Adrenal gland (tissue), 12 donors: ENCODE data around the gene QTRT2. TPM values are rescaled to one million over a fixed set of nuclear protein-coding genes. Genes with fewer than 3 reads are reported as not detected.

Experiments
- DNase-seq, 7 donors: peaks; one replicate each; pipeline ENCODE4 v3.0.0-alpha.2; 2019 to 2020
- H3K27ac ChIP-seq, 5 donors: fragments of 200-600 bp; sonication (generic) in 4 of 5; 1 replicate in 3 of 5; 2 replicates in 2 of 5; pipeline versions ENCODE4 v1.5.1 to v1.8.0; 2016 to 2020; ENCODE audit warnings: mild to moderate bottlenecking in 1 of 5
- H3K27me3 ChIP-seq: fragments of 200-600 bp; 2 replicates; pipeline ENCODE4 v1.8.0; 2021
- H3K36me3 ChIP-seq, 2 donors: fragments of 200-600 bp; replicated peaks in 1 of 2; 1 replicate in 1 of 2; 2 replicates in 1 of 2; pipeline versions ENCODE4 v1.5.1 to v1.8.0; 2018 to 2022
- H3K4me1 ChIP-seq, 2 donors: fragments of 200-600 bp; replicated peaks in 1 of 2; 1 replicate in 1 of 2; 2 replicates in 1 of 2; pipeline versions ENCODE4 v1.5.1 to v1.8.0; 2018 to 2021
- H3K4me3 ChIP-seq, 4 donors: fragments of 200-600 bp; sonication (generic) in 3 of 4; one replicate each; pipeline ENCODE4 v1.5.1; 2016 to 2018
- H3K9me3 ChIP-seq, 3 donors: fragments of 200-600 bp; sonication (generic) in 1 of 3; replicated peaks in 1 of 3; 1 replicate in 2 of 3; 2 replicates in 1 of 3; pipeline versions ENCODE4 v1.5.1 to v1.8.0; 2016 to 2021
- CTCF ChIP-seq, 6 experiments: fragments of 450-650 bp in 4 of 6; fragments of 200-600 bp in 2 of 6; sonication (generic) in 1 of 6; IDR thresholded peaks; 1 replicate in 5 of 6; 2 replicates in 1 of 6; pipeline versions ENCODE4 v1.5.1 to v1.8.0; 2016 to 2021; ENCODE audit warnings: antibody characterized with exemption in 6 of 6, mild to moderate bottlenecking in 2 of 6, moderate library complexity in 1 of 6
- POLR2A ChIP-seq, 2 donors: fragments of 450-650 bp; IDR thresholded peaks; one replicate each; pipeline ENCODE4 v1.6.1; 2017; ENCODE audit warnings: antibody characterized with exemption in 2 of 2, mild to moderate bottlenecking in 2 of 2, moderate library complexity in 1 of 2
- WGBS, 4 donors: extraction: QIAGEN DNeasy Blood & Tissue Kit in 2 of 4; methylation state at CpG; one replicate each; pipeline versions ENCODE4 v1.1.5 to v1.1.7; 2013 to 2017; 5-methylcytosine and 5-hydroxymethylcytosine counted together
- intact Hi-C, 2 donors: fragments of 100-400 bp; cut with DNase I; formaldehyde crosslinking; loops; one replicate each; pipeline versions ENCODE4 v1.14.1 to v1.15.0; 2022 to 2023
- polyA plus RNA-seq, 3 donors: library from polyadenylated mRNA; stranded (reverse); fragments of 200-250 nt in 2 of 3; fragments of 350-450 nt in 1 of 3; fragmentation: Illumina TruSeq in 1 of 3; extraction: RNeasy Lipid Tissue Mini Kit (QIAGEN cat#74804) in 1 of 3; gene quantifications; one replicate each; pipeline ENCODE4 v1.2.3, GENCODE V29; 2013 to 2014
- total RNA-seq, 9 donors: library from RNA; depleted of rRNA in 4 of 9; stranded (reverse); fragments of >200 nt in 4 of 9; fragments of 120-200 nt in 1 of 9; fragmentation: NEBNext Ultra II Directional in 1 of 9; extraction: Animal tissue kit (Norgen Biotek cat#: 25700) in 1 of 9; gene quantifications; one replicate each; pipeline versions ENCODE4 v1.1.0 to v1.2.4, GENCODE V29; 2013 to 2023
- donor health status: healthy with polysubstance abuse.
- donor health status: Bipolar disorder and iron deficiency.
- donor health status: DM: yes; HTN: yes; CAD: no.
- donor health status: DM: no; HTN: no; CAD: no.
- donor health status: DM: no; HTN: no; CAD: no.
- donor health status: DM: yes; HTN: yes; CAD: no.

The QTRT2 gene
- total and polyA plus RNA-seq, 12 donors: 6.9 to 45.5 (median 22.2) TPM

- no peak for DNase-seq
- 84 to 97% (median 93%) methylated on average over 2 of the region's 2 CpGs for WGBS, 4 donors
- intact Hi-C loops: no loop called here
- no peaks in the 10 kb centered on the region for H3K36me3 ChIP-seq
- no peaks in the 10 kb centered on the region for H3K4me1 ChIP-seq
- no peak for TF ChIP-seq CTCF (IDR thresholded peaks at IDR 0.05)
- TF ChIP-seq POLR2A (IDR thresholded peaks at IDR 0.05): no peak
- H3K4me3 ChIP-seq: no peak overlapping the region
- no peaks in the 10 kb centered on the region for H3K9me3 ChIP-seq
- H3K27ac ChIP-seq: no peak overlapping the region
- H3K27me3 ChIP-seq: no peaks in the 10 kb centered on the region
These were observed 37.1 kb upstream of the QTRT2 start for GRCh38 chr3:114019486-114019885.

GRCh38 chr3:114020907-114021306 lies 35.6 kb upstream of the QTRT2 start:
- H3K4me1 ChIP-seq: no peaks in the 10 kb centered on the region
- no peaks in the 10 kb centered on the region for H3K9me3 ChIP-seq

GRCh38 chr3:114022145-114022802 lies 34.3 kb upstream of the QTRT2 start:
- Histone ChIP-seq H3K36me3 (no peaks in the 10 kb centered on the region), H3K27ac (no peak overlapping the region), H3K4me3 (no peak overlapping the region), H3K4me1 (no peaks in the 10 kb centered on the region), H3K9me3 (no peaks in the 10 kb centered on the region), H3K27me3 (no peaks in the 10 kb centered on the region)
- DNase-seq: no peak
- intact Hi-C loops: no loop called here
- no peak for TF ChIP-seq CTCF (IDR thresholded peaks at IDR 0.05)
- WGBS, 4 donors: 83 to 91% (median 88%) methylated on average over 4 of the region's 4 CpGs

More at GRCh38 chr3:114020907-114021306, 35.6 kb upstream of the QTRT2 start:
- no peaks in the 10 kb centered on the region for H3K36me3 ChIP-seq
- TF ChIP-seq CTCF (IDR thresholded peaks at IDR 0.05) (no peak), POLR2A (IDR thresholded peaks at IDR 0.05) (no peak)
- H3K27ac ChIP-seq: no peak overlapping the region
- no peak overlapping the region for H3K4me3 ChIP-seq
- 91 to 97% (median 94%) methylated on average over 2 of the region's 2 CpGs for WGBS, 4 donors
- intact Hi-C loops: no loop called here
- no peaks in the 10 kb centered on the region for H3K27me3 ChIP-seq
- DNase-seq: no peak

GRCh38 chr3:114025451-114025850 lies 31.1 kb upstream of the QTRT2 start:
- TF ChIP-seq POLR2A (IDR thresholded peaks at IDR 0.05): no peak
- no peak for TF ChIP-seq CTCF (IDR thresholded peaks at IDR 0.05)
- intact Hi-C loops: no loop called here
- no peak for DNase-seq
- H3K4me1 ChIP-seq: no peaks in the 10 kb centered on the region
- H3K4me3 ChIP-seq: no peak overlapping the region
- H3K27me3 ChIP-seq: no peaks in the 10 kb centered on the region
- H3K9me3 ChIP-seq: no peaks in the 10 kb centered on the region
- no peak overlapping the region for H3K27ac ChIP-seq
- no peaks in the 10 kb centered on the region for H3K36me3 ChIP-seq
- WGBS, 4 donors: 98 to 100% (median 99%) methylated on average over 2 of the region's 2 CpGs
